Measurements from ENCODE around the gene ALX4. TPM values are rescaled to one million over a fixed set of nuclear protein-coding genes. Genes with fewer than 3 reads are reported as not detected.

ALX4 gene
- polyA plus RNA-seq, 2 of the 4 experiments (the other 2 are of a cell fraction) = 1.00 to 5.6 TPM

DNA sequence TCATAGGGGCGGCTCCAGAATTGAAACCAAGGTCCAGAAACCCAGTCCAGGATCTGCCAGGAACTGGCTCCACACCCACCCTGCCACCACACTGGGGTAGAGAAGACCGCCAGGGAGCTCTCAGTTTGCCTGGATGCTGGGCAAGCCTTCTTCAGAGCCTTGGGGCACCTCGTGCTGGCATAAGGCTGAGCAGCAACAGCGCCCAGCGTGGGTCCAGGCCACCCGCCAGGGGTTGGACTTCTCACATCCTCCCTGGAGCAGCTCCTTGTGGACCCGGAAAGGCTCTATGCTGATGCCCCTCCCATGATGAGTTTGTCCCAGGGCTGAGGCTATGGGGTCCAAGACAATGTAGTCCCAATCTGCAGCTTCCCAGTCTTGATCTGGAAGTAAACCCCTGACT lies 29.7 kb downstream of the ALX4 start:
- TF ChIP-seq RFX5 (IDR thresholded peaks at IDR 0.05) = no peak
- no peak for TF ChIP-seq CHD4 (IDR thresholded peaks at IDR 0.05; ENCODE audit: borderline replicate concordance)
- TF ChIP-seq HOXB13 (CRISPR knock-in tag; IDR thresholded peaks at IDR 0.05; ENCODE audit: low read depth) = no peak
- ATAC-seq = no peak
- H3K27ac ChIP-seq = no peak overlapping the region
- CTCF ChIA-PET = interaction anchor here (1.5 to 2.1 kb wide), 2 partner anchors 9 to 17 kb away, joined by 4 to 5 read pairs; no protein-coding TSS in a partner anchor
- no peak for FAIRE-seq
- no peak for DNase-seq (ENCODE audit: low read depth in 1 of 2, low spot score in 1 of 2)
- no peak overlapping the region for H3K4me3 ChIP-seq
- 67% methylated on average over 2 of the region's 7 CpGs for WGBS (ENCODE audit: missing lambda C conversion rate)
- POLR2A ChIA-PET = no interaction called here
- no peak overlapping the region for H3K4me2 ChIP-seq
- H3K9me3 ChIP-seq = no peaks in the 10 kb centered on the region
- no peaks in the 10 kb centered on the region for H3K4me1 ChIP-seq

DNA sequence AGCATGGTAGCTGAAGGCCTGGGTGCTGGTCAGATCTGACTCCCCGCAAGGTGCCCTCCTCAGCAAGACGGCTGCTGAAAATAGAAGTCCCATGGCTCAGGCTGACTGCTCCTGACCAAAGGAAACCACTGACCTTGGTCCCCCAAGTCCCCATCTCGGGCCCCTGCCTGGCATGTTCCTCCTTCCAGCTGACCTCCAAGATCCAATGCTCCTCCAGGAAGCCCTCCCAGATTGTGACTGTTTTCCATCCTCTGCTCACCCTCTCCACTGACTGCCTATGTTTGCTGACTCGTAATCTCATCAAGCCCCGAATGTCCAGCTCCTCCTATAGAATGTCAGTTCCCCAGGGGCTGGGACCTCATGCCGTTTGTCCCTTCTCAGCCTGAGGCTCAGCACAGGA lies 30.5 kb downstream of the ALX4 start:
- H3K9me3 ChIP-seq = no peaks in the 10 kb centered on the region
- H3K27ac ChIP-seq = no peak overlapping the region
- ChIA-PET POLR2A (interaction anchor here (0.7 kb wide), 1 partner anchor 17 kb away, joined by 4 read pairs; no protein-coding TSS in a partner anchor), CTCF (interaction anchor here (1.5 to 2.1 kb wide), 3 partner anchors 10 to 260 kb away, joined by 4 to 5 read pairs (median 4); no protein-coding TSS in a partner anchor)
- no peak for TF ChIP-seq NFE2L2 (conservative IDR thresholded peaks at IDR 0.05; ENCODE audit: low read length)
- no peak for TF ChIP-seq ZSCAN20 (CRISPR knock-in tag; IDR thresholded peaks at IDR 0.05)
- TF ChIP-seq, protein P1, sequence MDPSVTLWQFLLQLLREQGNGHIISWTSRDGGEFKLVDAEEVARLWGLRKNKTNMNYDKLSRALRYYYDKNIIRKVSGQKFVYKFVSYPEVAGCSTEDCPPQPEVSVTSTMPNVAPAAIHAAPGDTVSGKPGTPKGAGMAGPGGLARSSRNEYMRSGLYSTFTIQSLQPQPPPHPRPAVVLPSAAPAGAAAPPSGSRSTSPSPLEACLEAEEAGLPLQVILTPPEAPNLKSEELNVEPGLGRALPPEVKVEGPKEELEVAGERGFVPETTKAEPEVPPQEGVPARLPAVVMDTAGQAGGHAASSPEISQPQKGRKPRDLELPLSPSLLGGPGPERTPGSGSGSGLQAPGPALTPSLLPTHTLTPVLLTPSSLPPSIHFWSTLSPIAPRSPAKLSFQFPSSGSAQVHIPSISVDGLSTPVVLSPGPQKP (IDR thresholded peaks at IDR 0.05; ENCODE audit: low read depth, low read length) = no peak
- no peak for TF ChIP-seq HOXB13 (CRISPR knock-in tag; IDR thresholded peaks at IDR 0.05; ENCODE audit: low read depth)
- TF ChIP-seq NR3C1 (IDR thresholded peaks at IDR 0.05) = no peak
- TF ChIP-seq, protein P2, sequence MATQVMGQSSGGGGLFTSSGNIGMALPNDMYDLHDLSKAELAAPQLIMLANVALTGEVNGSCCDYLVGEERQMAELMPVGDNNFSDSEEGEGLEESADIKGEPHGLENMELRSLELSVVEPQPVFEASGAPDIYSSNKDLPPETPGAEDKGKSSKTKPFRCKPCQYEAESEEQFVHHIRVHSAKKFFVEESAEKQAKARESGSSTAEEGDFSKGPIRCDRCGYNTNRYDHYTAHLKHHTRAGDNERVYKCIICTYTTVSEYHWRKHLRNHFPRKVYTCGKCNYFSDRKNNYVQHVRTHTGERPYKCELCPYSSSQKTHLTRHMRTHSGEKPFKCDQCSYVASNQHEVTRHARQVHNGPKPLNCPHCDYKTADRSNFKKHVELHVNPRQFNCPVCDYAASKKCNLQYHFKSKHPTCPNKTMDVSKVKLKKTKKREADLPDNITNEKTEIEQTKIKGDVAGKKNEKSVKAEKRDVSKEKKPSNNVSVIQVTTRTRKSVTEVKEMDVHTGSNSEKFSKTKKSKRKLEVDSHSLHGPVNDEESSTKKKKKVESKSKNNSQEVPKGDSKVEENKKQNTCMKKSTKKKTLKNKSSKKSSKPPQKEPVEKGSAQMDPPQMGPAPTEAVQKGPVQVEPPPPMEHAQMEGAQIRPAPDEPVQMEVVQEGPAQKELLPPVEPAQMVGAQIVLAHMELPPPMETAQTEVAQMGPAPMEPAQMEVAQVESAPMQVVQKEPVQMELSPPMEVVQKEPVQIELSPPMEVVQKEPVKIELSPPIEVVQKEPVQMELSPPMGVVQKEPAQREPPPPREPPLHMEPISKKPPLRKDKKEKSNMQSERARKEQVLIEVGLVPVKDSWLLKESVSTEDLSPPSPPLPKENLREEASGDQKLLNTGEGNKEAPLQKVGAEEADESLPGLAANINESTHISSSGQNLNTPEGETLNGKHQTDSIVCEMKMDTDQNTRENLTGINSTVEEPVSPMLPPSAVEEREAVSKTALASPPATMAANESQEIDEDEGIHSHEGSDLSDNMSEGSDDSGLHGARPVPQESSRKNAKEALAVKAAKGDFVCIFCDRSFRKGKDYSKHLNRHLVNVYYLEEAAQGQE (IDR thresholded peaks at IDR 0.05) = no peak
- no peak for TF ChIP-seq MAFK (IDR thresholded peaks at IDR 0.05; ENCODE audit: partially characterized antibody)
- TF ChIP-seq FOXS1 (CRISPR knock-in tag; IDR thresholded peaks at IDR 0.05) = no peak
- TF ChIP-seq, protein P3, sequence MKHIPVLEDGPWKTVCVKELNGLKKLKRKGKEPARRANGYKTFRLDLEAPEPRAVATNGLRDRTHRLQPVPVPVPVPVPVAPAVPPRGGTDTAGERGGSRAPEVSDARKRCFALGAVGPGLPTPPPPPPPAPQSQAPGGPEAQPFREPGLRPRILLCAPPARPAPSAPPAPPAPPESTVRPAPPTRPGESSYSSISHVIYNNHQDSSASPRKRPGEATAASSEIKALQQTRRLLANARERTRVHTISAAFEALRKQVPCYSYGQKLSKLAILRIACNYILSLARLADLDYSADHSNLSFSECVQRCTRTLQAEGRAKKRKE (CRISPR knock-in tag; IDR thresholded peaks at IDR 0.05; ENCODE audit: low read depth) = no peak
- no peak for TF ChIP-seq JUN (IDR thresholded peaks at IDR 0.05)
- TF ChIP-seq, protein P4, sequence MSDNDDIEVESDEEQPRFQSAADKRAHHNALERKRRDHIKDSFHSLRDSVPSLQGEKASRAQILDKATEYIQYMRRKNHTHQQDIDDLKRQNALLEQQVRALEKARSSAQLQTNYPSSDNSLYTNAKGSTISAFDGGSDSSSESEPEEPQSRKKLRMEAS (IDR thresholded peaks at IDR 0.05) = no peak
- TF ChIP-seq JUNB (IDR thresholded peaks at IDR 0.05) = no peak
- no peak for TF ChIP-seq HDAC2 (IDR thresholded peaks at IDR 0.05)
- no peak for TF ChIP-seq EHF (CRISPR knock-in tag; IDR thresholded peaks at IDR 0.05)
- no peak for TF ChIP-seq FOSB (CRISPR knock-in tag; IDR thresholded peaks at IDR 0.05)
- TF ChIP-seq EP300 (IDR thresholded peaks at IDR 0.05) = no peak
- no peak for TF ChIP-seq KDM5A (IDR thresholded peaks at IDR 0.05)
- no peak for TF ChIP-seq CHD4 (IDR thresholded peaks at IDR 0.05; ENCODE audit: borderline replicate concordance)
- peak in 1 of 2 experiments; percentile 23; a peak in 2 of 6 replicates for ATAC-seq
- WGBS (ENCODE audit: missing lambda C conversion rate) = 54% methylated on average over 6 of the region's 6 CpGs
- no peak for FAIRE-seq
- DNase-seq (ENCODE audit: low read depth in 1 of 2, low spot score in 1 of 2) = no peak
- H3K4me1 ChIP-seq = no peaks in the 10 kb centered on the region
- no peak overlapping the region for H3K4me2 ChIP-seq
- no peak overlapping the region for H3K4me3 ChIP-seq

All from A549 (cell line).